HG03066 (cell line): ENCODE data around the gene TMEM150A.
"Not testable (repeated sequence)": the region's sequence is repeated elsewhere in the genome, so short reads cannot be mapped to it uniquely, and the experiment has no call there.

ENCODE experiments used
- ATAC-seq: cut with Tn5 transposase; IDR thresholded peaks from one replicate; pipeline ENCODE4 v1.9.1; 2021; ENCODE audit warnings: low read depth; ENCODE audit not compliant: unreplicated experiment

Gene TMEM150A

GRCh38 chr2:85595301-85596025, 7.0 kb downstream of the TMEM150A start, which contains the start of gene RNF181:
Gene RNF181 (plus strand): TSS chr2:85595745. CDS start chr2:85595764, 19 bp downstream.
- peak; percentile 99 for ATAC-seq

- ATAC-seq: no peak
These were observed 7.7 kb downstream of the TMEM150A start for GRCh38 chr2:85594715-85595300.

DNA sequence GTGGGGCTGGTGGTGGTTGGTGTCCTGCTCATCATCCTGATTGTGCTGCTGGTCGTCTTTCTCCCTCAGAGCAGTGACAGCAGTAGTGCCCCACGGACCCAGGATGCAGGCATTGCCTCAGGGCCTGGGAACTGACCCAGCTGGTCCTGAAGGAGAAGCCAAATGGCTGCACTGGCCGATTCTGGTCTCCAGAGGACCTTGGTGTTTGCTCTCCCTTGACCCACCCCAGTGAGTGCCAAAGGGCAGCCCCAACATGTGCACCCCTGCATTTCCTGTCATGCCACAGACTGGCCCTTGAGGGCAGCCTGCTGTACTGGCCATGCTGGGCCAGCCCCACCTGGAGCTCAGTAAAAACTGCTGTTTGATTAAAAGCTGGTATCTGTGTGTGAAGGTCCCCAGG, 9.5 kb downstream of the TMEM150A start:
- ATAC-seq: no peak

DNA sequence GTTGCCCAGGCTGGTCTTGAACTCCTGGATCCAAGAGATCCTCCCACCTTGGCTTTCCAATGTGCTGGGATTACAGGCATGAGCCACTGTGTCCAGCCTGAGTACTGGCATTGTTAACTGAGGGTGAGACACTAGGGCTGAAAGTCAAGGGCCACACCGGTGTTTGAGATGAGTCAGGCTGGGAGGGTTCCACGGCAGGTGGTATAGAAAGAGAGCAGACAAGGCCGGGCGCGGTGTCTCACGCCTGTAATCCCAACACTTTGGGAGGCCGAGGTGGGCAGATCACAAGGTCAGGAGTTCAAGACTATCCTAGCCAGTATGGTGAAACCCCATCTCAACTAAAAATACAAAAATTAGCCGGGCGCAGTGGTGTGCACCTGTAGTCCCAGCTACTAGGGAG, 10.2 kb downstream of the TMEM150A start:
- ATAC-seq: not testable (repeated sequence)

DNA sequence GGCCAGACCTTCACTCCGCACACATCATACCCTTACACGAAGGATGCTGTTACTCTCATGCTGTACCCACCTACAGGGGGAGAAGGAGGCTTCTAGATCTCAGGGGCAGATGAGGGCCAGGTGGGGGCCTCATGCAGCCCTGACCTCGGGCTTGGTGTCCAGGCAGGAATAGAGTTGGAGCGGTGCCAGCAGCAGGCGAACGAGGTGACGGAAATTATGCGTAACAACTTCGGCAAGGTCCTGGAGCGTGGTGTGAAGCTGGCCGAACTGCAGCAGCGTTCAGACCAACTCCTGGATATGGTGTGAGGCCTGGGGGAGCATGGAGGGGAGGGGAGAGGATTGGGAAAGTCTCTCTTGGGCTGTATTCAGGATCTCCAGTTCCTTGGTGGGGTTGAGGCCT, 10.9 kb downstream of the TMEM150A start:
- ATAC-seq: no peak

- no peak for ATAC-seq
These were observed 11.5 kb downstream of the TMEM150A start for GRCh38 chr2:85590950-85591349.

DNA sequence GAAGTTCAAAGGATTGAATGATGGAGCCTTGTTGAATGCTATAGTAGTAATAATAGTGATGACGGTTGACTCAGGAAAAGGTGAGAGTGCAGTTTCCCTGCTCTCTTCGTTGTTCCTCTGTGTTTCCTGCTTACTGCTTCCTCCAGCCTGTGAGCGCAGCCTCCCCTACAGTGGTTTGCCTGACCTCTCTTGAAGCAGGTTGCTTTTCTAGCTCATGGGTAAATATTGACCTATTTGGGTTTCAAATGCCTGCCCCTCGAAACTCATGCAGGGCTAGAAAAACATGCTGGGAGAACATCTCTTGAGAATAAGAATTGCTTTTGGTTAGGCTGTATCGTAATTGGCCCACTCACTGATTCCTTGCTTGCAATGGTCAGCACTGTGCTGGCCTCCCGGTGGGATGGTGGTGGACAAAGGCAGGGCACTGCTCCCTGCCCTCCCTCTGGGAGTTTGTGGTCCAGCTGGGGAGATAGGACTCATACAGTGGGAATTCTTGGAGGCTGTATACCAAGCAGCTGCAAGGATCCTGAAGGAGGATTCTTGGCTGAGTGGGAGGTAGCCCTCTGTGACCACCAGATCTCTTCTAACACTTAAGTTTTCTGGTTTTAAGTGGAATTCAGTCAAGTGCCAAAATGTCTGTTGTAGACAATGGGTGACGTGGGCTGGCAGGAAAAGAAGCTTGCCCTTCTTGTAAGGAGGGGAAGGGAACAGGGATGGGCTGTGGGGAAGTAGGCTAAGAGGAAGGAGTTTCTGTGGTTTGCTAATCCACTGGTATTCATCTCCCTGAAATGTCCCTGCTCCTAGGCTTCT, 12.3 kb downstream of the TMEM150A start:
- no peak for ATAC-seq

- no peak for ATAC-seq
These were observed 13.3 kb downstream of the TMEM150A start for GRCh38 chr2:85589181-85589580.

DNA sequence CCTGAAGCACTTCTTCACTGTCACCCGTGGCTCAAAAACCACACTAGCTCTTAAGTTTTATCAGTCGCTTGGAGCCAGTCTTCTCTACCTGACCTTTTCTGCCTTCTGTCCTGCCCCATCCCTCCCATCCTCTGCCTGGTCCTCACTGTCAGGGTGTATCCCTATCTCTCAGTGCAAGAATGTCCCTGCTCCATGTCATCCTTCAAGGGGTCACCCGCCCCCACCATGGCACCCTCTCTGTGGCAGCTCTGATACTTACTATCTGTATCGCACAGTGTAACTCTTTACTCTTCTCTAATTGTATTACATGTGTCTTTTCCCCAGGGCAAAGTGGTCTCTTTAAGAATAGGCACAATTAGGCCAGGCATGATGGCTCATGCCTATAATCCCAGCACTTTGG, 13.9 kb downstream of the TMEM150A start:
- ATAC-seq: no peak

- ATAC-seq: no peak
These were observed 14.3 kb downstream of the TMEM150A start for GRCh38 chr2:85588236-85588635.

GRCh38 chr2:85585781-85586105, 16.8 kb downstream of the TMEM150A start:
- ATAC-seq: no peak

DNA sequence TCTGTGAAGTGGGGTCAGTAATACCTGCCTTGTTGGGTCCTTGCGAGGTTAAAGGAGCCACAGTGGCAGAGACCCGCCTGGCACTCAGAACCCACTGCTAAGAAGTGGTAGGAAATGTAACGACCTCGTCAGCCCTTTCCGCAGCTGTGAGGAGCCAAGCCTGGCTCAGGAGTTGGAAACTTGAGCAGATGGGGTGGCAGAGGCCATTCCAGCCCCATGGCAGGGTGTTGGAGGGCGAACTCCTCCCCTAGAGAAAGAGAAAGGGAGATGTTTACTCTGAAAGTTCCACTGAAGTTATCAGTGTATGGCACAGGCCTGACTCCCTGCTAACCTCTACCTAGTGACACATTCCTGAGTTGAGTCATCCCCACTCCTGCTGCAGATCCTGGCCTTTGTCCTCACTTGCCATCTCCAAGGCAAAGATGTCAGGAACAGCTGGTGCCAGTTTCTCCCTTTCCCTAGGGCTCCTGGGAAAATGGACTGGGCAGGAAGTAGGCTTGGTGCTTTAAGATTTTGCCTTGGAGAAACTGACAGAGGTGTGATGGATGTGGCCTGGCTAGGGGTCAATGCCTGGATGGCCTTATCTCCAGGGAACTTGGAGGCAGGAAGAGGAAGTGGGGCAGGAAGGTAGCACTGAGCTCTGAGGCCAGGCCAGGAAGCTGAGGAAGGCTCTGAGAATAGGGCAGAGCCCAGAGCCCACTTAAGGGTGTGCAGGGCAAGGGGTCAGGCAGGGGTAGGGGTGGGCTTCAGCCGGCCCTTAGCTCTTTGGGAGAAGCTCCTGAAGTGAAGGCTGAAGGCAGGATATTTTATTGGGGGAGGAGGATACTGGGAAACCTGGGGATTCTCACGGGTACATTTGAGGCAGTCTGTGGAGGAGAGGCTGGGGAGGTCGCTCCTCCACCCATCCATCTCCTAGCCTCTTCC, 17.4 kb downstream of the TMEM150A start:
- ATAC-seq: peak; percentile 41

DNA sequence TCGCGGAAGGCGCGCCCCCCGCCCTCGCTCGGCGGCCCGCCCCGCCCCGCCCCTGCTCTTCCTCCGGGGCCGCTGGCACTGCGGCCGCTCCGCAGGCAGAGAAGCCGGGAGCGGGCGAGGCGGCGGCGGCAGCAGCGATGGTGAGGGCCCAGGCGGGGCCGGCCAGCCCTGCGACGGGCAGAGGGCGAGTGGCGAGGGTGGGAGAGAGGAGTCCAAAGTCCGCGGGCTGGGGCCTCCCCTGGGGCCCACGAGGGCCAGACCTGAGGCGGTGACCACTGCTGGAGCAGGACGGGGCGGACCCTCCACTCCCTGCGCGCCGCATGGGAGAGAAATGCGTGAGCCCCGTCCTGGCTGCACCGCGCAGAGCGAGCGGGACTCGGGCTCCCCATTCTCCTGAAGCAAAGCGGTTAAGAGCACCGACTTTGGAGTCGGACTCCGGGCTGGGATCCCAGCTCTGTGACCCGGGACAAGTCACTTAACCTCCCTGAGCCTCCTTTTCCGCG, 18.1 kb downstream of the TMEM150A start, which contains the start of gene VAMP5:
VAMP5 (plus strand) TSS at position 78 of the 503 bp plus-strand sequence; CDS start at position 138, 60 bp downstream.
- ATAC-seq: no peak

- ATAC-seq: no peak
These were observed 18.7 kb downstream of the TMEM150A start for GRCh38 chr2:85583667-85584353.

DNA sequence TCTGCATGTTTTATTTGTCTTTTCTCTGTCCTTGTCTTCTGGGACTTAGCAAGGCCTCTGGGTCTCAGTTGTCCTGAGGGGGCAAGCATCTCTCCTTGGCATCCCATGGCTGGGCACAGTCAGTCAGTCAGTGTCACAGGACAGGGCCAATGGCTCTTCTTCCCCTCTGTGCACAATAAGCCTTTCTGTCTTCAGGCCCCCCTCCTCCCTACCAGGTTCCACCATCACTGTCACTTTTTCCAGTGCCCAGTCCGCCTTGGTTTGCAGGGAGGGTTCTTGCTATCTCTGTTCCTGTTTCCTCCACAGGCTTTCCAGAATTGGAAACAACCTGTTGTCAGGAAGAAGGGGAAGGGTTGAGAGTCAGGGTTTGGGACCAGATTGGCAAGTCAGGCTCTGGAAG, 20.0 kb downstream of the TMEM150A start:
- ATAC-seq: no peak

- no peak for ATAC-seq
These were observed 22.3 kb downstream of the TMEM150A start for GRCh38 chr2:85580206-85580605.

DNA sequence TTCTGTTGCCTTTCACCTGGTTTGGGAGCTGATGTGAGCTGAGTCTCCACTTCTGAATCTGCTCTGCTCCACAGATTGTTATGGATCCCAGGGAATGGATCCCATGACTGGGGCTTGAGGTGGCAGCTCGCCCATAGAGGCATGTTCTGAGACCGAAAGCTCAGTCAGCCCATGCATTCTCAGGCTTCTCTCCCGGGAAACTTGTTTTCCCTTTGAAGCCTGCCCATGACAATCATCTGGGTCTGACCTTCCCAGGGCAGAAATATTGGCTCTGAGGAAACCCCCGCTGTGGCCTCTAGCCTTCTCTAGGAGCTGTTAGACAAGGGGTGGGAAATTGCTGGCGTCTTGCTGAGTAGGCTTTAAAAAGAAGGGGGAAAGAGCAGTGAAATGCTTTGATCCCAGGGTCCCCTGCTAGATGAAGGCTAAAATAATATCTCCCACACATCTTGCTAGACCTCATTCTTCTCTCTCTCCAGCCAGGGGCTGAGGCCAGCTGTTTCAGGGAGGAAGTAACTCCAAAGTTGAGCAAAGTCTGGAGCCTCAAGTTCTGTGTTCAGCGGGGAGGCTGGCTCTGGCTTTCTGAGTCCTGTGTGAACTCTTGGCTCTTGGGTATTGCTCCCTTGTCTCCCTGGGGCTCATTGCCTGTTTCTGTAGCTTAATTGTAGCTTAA, 23.1 kb downstream of the TMEM150A start:
- no peak for ATAC-seq

DNA sequence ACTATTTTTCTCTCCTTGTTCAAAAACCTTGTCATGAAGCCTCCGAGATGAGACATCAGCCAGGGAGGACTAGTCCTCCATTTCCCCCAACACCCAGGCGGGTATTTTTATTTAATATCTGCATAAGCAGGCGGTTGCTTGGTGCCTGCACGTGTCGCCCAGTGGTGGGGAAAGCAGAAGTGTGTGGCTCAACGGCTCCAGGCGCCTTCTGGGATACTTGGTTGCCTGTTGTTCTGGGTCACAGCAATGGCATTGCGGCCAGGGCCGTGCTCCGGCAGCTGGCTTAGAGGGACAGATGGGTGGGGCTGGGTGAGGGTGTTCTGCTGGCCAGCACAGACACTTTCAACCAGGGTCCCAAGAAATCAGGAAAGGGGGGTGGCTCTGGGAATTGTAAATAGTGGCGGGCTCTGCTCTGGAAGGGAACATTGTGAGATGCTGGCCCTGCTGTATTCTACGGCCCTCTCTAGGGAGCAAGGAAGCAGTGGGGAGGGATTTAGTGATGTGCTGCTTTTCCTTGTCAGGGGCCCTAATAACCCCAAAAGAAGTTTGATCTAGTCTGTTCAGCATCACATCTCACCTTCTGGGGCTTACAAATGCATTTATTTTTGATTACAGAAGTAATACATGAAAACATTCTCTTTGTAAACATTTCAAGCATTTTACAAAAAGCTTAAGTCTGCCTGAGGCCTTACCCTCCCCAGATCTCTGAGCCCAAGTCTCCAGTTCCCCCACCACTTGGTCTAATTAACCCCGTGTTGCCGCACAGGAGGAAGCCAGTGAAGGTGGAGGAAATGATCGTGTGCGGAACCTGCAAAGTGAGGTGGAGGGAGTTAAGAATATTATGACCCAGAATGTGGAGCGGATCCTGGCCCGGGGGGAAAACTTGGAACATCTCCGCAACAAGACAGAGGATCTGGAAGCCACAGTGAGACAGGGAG, 24.0 kb downstream of the TMEM150A start:
- peak; percentile 35 for ATAC-seq
